Measurements from ENCODE around the gene LUZP1.

LUZP1 gene

DNA sequence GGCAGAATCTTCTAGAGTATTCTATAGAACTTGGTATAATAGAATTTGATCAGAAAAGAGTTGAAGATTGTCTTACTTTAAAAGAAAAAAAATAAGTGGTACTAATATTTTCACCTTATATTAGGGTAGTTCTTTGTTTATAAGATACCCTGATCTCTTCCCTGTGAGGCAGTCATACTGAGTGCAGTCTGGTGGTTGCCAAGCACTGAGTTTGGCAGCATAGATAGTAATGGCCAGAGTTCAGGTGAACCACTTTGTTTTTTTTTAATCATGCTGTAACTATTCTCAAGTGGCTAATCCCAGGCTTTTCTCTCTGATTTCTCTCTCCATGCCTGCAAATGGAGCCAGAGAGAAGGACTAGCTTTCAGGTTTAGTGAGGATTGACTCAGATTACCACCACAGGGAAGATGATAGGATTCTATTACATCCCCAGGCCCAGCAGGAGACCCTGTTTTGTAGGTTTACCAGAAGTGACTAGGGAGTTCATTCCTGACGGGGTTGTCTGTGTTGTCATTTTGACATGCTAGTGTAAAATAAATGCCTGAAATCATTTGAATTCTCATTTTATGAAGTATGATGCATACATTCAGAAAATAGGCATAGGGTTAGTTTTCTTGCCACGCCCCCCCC is 132.7 kb downstream of the LUZP1 start (continued):
- TF ChIP-seq ZNF623 (tag by site-specific recombination; IDR thresholded peaks at IDR 0.05) (no peak), FEZF1 (tag by site-specific recombination; IDR thresholded peaks at IDR 0.05) (peak; percentile 36; the same call in 1 of the 2 replicates), SCRT2 (tag by site-specific recombination; IDR thresholded peaks at IDR 0.05) (no peak), ZNF302 (tag by site-specific recombination; IDR thresholded peaks at IDR 0.05; ENCODE audit: low read depth) (no peak), ZXDB (tag by site-specific recombination; IDR thresholded peaks at IDR 0.05) (peak; percentile 55; the same call in 1 of the 2 replicates), ZNF501 (tag by site-specific recombination; IDR thresholded peaks at IDR 0.05) (no peak), GLIS1 (tag by site-specific recombination; IDR thresholded peaks at IDR 0.05) (peak; percentile 50), TRIM28 (IDR thresholded peaks at IDR 0.05; ENCODE audit: borderline replicate concordance, low read length) (peak; percentile 75; the same call in 1 of the 2 replicates), WT1 (tag by site-specific recombination; IDR thresholded peaks at IDR 0.05) (no peak), ZNF629 (tag by site-specific recombination; IDR thresholded peaks at IDR 0.05) (0 out of 2 replicates have a peak, but pooled peaks have one; percentile 17), KLF8 (tag by site-specific recombination; IDR thresholded peaks at IDR 0.05) (no peak), SP7 (tag by site-specific recombination; IDR thresholded peaks at IDR 0.05) (peak; percentile 82), SETDB1 (IDR thresholded peaks at IDR 0.05; ENCODE audit: insufficient read length, low read length) (no peak), ZNF837 (tag by site-specific recombination; IDR thresholded peaks at IDR 0.05) (no peak), ZNF121 (tag by site-specific recombination; IDR thresholded peaks at IDR 0.05) (no peak), ZNF157 (tag by site-specific recombination; IDR thresholded peaks at IDR 0.05) (no peak), ZNF24 (tag by site-specific recombination; IDR thresholded peaks at IDR 0.05) (0 out of 2 replicates have a peak, but pooled peaks have one; percentile 31), ZNF600 (tag by site-specific recombination; IDR thresholded peaks at IDR 0.05) (0 out of 2 replicates have a peak, but pooled peaks have one; percentile 37), PRDM1 (tag by site-specific recombination; IDR thresholded peaks at IDR 0.05) (0 out of 2 replicates have a peak, but pooled peaks have one; percentile 15), BCL11B (tag by site-specific recombination; IDR thresholded peaks at IDR 0.05; ENCODE audit: low read depth) (0 out of 2 replicates have a peak, but pooled peaks have one; percentile 25), ZNF596 (tag by site-specific recombination; IDR thresholded peaks at IDR 0.05) (peak; percentile 93), HOXA7 (CRISPR knock-in tag; IDR thresholded peaks at IDR 0.05; ENCODE audit: borderline replicate concordance) (no peak), ZIC2 (tag by site-specific recombination; IDR thresholded peaks at IDR 0.05) (peak; percentile 67), GLIS2 (tag by site-specific recombination; IDR thresholded peaks at IDR 0.05) (no peak), KLF9 (tag by site-specific recombination; IDR thresholded peaks at IDR 0.05; ENCODE audit: low read depth) (peak; percentile 25; the same call in 1 of the 2 replicates)
- TF ChIP-seq, protein P1, sequence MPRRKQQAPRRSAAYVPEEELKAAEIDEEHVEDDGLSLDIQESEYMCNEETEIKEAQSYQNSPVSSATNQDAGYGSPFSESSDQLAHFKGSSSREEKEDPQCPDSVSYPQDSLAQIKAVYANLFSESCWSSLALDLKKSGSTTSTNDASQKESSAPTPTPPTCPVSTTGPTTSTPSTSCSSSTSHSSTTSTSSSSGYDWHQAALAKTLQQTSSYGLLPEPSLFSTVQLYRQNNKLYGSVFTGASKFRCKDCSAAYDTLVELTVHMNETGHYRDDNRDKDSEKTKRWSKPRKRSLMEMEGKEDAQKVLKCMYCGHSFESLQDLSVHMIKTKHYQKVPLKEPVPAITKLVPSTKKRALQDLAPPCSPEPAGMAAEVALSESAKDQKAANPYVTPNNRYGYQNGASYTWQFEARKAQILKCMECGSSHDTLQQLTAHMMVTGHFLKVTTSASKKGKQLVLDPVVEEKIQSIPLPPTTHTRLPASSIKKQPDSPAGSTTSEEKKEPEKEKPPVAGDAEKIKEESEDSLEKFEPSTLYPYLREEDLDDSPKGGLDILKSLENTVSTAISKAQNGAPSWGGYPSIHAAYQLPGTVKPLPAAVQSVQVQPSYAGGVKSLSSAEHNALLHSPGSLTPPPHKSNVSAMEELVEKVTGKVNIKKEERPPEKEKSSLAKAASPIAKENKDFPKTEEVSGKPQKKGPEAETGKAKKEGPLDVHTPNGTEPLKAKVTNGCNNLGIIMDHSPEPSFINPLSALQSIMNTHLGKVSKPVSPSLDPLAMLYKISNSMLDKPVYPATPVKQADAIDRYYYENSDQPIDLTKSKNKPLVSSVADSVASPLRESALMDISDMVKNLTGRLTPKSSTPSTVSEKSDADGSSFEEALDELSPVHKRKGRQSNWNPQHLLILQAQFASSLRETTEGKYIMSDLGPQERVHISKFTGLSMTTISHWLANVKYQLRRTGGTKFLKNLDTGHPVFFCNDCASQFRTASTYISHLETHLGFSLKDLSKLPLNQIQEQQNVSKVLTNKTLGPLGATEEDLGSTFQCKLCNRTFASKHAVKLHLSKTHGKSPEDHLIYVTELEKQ (tag by site-specific recombination; IDR thresholded peaks at IDR 0.05; ENCODE audit: borderline replicate concordance), result no peak
- TF ChIP-seq, protein P2, sequence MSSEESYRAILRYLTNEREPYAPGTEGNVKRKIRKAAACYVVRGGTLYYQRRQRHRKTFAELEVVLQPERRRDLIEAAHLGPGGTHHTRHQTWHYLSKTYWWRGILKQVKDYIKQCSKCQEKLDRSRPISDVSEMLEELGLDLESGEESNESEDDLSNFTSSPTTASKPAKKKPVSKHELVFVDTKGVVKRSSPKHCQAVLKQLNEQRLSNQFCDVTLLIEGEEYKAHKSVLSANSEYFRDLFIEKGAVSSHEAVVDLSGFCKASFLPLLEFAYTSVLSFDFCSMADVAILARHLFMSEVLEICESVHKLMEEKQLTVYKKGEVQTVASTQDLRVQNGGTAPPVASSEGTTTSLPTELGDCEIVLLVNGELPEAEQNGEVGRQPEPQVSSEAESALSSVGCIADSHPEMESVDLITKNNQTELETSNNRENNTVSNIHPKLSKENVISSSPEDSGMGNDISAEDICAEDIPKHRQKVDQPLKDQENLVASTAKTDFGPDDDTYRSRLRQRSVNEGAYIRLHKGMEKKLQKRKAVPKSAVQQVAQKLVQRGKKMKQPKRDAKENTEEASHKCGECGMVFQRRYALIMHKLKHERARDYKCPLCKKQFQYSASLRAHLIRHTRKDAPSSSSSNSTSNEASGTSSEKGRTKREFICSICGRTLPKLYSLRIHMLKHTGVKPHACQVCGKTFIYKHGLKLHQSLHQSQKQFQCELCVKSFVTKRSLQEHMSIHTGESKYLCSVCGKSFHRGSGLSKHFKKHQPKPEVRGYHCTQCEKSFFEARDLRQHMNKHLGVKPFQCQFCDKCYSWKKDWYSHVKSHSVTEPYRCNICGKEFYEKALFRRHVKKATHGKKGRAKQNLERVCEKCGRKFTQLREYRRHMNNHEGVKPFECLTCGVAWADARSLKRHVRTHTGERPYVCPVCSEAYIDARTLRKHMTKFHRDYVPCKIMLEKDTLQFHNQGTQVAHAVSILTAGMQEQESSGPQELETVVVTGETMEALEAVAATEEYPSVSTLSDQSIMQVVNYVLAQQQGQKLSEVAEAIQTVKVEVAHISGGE (tag by site-specific recombination; conservative IDR thresholded peaks at IDR 0.05; ENCODE audit: low read depth), result no peak
- TF ChIP-seq, protein P3, sequence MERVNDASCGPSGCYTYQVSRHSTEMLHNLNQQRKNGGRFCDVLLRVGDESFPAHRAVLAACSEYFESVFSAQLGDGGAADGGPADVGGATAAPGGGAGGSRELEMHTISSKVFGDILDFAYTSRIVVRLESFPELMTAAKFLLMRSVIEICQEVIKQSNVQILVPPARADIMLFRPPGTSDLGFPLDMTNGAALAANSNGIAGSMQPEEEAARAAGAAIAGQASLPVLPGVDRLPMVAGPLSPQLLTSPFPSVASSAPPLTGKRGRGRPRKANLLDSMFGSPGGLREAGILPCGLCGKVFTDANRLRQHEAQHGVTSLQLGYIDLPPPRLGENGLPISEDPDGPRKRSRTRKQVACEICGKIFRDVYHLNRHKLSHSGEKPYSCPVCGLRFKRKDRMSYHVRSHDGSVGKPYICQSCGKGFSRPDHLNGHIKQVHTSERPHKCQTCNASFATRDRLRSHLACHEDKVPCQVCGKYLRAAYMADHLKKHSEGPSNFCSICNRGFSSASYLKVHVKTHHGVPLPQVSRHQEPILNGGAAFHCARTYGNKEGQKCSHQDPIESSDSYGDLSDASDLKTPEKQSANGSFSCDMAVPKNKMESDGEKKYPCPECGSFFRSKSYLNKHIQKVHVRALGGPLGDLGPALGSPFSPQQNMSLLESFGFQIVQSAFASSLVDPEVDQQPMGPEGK (tag by site-specific recombination; IDR thresholded peaks at IDR 0.05), result 0 out of 2 replicates have a peak, but pooled peaks have one; percentile 16
- TF ChIP-seq, protein P4, sequence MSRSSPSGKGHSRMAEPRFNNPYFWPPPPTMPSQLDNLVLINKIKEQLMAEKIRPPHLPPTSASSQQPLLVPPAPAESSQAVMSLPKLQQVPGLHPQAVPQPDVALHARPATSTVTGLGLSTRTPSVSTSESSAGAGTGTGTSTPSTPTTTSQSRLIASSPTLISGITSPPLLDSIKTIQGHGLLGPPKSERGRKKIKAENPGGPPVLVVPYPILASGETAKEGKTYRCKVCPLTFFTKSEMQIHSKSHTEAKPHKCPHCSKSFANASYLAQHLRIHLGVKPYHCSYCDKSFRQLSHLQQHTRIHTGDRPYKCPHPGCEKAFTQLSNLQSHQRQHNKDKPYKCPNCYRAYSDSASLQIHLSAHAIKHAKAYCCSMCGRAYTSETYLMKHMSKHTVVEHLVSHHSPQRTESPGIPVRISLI (tag by site-specific recombination; IDR thresholded peaks at IDR 0.05), result peak; percentile 52; the same call in 1 of the 2 replicates
- TF ChIP-seq, protein P5, sequence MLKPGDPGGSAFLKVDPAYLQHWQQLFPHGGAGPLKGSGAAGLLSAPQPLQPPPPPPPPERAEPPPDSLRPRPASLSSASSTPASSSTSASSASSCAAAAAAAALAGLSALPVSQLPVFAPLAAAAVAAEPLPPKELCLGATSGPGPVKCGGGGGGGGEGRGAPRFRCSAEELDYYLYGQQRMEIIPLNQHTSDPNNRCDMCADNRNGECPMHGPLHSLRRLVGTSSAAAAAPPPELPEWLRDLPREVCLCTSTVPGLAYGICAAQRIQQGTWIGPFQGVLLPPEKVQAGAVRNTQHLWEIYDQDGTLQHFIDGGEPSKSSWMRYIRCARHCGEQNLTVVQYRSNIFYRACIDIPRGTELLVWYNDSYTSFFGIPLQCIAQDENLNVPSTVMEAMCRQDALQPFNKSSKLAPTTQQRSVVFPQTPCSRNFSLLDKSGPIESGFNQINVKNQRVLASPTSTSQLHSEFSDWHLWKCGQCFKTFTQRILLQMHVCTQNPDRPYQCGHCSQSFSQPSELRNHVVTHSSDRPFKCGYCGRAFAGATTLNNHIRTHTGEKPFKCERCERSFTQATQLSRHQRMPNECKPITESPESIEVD (tag by site-specific recombination; IDR thresholded peaks at IDR 0.05), result peak; percentile 90
